Tongue (tissue), 2 donors: ENCODE results near the gene ERCC2. TPM values are rescaled to one million over a fixed set of nuclear protein-coding genes. Genes with fewer than 3 reads are reported as not detected.
"Not testable (repeated sequence)": the region's sequence is repeated elsewhere in the genome, so short reads cannot be mapped to it uniquely, and the experiment has no call there.

Experiments used
- DNase-seq: peaks from one replicate; pipeline ENCODE4 v3.0.0-alpha.2; 2015
- total RNA-seq: library from RNA; depleted of rRNA; stranded (reverse); fragments of >200 nt; gene quantifications from one replicate; pipeline ENCODE4 v1.2.3, GENCODE V29; 2014

Gene ERCC2
- total RNA-seq, 1 donor from 2014 or later = 6.2 TPM

DNA sequence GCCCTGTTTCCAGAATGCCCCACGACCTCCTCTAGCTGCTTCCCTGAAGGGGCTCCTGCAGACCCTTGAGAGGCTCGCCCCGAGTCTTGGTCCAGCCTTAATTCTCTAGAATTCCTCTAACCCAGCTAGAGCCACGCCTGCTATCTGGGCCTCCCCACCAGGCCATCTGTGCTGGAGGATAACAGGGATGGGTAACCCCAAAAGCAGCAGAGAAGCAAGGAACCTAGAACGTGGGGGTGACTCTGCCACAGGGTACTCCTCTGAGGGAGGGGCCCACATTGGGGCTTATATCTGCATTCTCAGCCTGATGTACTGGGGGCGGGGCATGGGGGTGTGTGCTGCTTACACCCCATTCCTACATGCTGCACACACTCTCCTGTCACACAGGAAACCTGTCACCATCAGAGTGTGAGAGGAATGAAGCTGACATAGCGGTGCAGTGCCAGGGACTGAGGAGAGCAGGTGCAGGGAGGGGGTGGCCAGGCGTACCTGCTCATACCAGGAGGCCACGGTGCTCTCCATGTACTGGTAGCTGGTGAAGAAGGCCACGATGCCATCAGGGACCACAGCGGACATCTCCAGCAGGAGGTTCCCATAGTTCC lies 16.0 kb downstream of the ERCC2 start:
- DNase-seq = no peak

DNA sequence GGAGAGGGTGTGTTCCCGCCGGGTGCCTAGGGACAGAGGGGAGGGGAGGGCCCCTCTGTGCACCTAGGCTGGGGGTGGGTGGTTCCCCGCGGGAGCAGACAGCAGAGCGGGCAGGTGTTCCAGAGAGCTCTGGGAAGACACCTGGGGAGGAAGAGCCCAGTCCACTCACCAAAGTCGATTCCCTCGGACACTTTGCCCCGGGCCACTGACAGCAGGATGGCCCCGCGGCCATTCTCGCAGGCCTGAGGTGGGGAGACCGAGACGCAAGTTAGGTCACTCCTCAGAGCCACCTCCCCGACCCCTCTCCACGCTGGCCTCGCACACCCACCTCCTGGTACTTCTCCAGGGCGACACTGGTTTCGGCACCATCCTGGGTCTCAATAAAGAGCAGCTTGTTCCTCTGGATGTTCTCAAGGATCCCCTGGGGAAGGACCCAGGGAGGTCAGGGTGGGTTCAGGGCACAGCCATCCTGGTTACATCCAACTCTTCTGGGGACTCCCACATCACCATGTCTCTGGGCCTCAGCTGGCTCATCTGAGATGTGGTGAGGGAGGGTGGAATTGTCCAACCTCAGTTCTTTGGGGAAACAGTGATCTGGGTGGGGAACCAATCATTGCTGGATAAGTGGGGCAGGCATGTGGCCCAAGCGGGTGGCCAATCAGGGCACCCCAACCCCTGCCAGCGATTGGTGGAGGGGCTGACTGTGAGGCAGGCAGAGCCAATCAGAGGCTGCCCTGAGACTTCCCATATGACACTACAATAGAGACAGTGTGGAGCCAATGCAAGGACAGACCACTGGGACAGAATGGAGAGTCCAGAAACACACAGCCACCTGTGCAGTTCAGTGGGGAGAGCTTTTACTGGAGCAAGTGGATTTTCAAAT lies 17.2 kb downstream of the ERCC2 start:
- DNase-seq = no peak

DNA sequence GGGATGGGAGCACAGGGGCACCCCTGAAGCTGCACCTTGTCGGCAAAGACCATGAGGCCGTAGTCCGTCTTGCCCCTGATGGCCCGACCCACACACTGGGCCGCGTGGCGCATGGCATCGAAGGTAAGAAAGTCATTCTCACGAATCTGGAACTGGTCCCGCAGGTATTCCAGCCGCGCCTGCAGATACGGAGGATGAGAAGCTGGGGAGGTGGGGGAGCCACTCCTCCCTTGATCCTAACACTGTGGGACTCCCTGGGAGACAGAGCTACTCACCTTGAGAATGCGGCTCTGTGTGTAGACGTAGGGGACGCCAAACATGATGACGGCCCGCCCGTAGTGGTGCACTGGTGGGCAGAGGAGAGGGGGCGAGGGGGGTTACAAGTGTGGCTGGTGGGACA lies 17.9 kb downstream of the ERCC2 start:
- DNase-seq = no peak

DNA sequence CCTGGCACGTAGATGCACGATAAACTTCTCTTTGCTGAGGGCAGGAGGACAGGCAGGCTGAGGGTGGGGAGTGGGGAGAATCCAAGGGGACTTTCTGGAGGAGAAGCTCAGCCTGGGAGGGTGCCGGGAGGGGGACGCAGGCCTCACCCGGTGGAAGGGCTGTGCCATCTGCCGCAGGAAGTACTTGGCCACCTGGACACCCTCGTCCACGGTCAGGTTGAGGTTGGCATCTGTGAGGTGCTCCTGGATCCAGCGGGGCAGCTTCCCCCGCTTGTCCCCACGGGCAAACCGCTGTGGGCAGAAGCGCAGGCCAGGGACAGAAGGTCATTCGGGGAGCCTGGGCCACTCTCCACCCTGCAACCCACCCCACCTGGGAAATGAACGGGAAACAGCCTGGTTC lies 18.3 kb downstream of the ERCC2 start:
- DNase-seq = no peak

GRCh38 chr19:45351401-45351952 lies 18.9 kb downstream of the ERCC2 start:
- DNase-seq = no peak

DNA sequence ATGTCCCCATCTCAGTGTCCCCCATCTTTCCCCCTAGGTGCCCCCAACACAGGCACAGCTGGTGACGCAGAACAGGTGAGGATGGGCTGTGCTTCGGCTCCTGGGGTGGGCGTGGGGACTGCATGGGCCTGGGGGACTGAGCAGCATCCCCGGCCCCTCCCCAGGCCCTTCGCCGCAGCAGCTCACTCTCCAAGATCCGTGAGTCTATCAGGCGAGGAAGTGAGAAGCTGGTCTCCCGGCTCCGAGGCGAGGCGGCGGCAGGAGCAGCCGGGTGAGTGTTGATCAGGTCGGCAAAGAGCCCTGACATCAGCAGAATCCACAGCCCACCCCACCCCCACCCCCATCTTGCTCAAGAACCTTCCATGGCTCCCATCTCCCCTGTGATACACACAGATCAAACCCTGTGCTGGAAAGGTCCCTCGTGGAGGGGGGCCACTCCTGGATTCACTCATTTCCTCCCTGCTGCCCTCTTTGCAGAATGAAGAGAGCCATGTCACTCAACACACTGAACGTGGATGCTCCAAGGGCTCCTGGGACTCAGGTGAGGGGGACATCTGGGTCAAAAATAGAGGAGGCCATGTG lies 19.8 kb downstream of the ERCC2 start:
- no peak for DNase-seq

GRCh38 chr19:45349430-45349941 lies 20.9 kb downstream of the ERCC2 start:
- no peak for DNase-seq

GRCh38 chr19:45349126-45349415 lies 21.3 kb downstream of the ERCC2 start:
- no peak for DNase-seq

GRCh38 chr19:45348367-45349125 lies 21.8 kb downstream of the ERCC2 start:
- DNase-seq = no peak

DNA sequence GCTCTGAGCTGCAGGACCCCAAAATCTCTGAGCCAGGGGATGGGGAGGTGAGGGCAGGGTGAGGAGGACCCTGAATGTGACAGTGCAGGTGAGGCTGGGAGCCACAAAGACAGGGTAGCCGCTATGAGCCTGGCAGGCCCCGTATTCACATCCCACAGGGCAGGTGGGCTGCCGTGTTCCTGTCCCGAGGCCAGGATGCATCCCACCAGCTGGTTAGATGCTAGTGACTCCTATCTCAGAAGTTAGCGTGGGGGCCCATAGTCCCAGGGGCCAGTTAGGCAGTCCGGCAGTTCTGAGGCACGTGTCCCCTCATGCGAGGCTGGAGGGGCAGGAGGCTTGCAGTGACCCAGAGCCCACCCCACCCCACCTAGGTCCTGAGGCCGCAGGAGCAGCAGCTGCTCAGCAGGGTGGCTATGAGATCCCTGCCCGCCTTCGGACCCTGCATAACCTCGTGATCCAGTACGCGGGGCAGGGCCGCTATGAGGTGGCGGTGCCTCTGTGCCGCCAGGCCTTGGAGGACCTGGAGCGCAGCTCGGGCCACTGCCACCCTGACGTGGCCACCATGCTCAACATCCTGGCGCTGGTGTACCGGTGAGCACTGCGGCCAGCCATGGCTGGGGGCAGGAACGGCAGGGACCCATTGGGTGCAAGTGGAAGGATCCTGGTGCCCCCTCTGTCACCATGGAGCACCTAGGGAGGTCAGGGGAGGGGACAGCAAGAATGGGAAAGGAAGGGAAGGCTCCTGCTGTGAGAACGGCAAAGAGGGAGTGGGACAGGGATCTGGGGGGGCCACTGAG lies 22.6 kb downstream of the ERCC2 start:
- no peak for DNase-seq

DNA sequence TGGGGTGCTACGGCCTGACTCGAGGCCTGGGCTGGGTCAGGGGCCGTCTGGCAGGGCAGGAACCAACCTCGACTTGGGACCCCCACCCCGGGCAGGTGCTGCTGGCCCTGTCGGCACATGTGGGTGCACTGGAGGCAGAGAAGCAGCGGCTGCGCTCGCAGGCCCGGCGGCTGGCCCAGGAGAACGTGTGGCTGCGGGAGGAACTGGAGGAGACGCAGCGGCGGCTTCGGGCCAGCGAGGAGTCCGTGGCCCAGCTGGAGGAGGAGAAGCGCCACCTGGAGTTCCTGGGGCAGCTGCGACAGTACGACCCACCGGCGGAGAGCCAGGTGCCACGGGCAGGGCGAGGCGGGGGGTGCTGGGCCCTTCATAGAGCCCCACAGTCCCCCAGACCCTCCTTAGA lies 23.9 kb downstream of the ERCC2 start:
- no peak for DNase-seq

DNA sequence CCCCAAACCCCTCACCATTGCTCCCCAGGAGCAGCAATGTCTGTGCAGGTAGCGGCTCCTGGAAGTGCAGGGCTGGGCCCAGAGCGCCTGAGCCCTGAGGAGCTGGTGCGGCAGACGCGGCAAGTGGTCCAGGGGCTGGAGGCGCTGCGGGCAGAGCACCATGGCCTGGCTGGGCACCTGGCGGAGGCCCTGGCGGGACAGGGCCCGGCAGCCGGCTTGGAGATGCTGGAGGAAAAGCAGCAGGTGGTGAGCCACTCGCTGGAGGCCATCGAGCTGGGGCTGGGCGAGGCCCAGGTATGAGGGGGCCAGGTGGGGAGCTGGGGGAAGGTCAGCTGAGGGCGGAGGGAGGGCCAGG lies 24.9 kb downstream of the ERCC2 start:
- DNase-seq = no peak

DNA sequence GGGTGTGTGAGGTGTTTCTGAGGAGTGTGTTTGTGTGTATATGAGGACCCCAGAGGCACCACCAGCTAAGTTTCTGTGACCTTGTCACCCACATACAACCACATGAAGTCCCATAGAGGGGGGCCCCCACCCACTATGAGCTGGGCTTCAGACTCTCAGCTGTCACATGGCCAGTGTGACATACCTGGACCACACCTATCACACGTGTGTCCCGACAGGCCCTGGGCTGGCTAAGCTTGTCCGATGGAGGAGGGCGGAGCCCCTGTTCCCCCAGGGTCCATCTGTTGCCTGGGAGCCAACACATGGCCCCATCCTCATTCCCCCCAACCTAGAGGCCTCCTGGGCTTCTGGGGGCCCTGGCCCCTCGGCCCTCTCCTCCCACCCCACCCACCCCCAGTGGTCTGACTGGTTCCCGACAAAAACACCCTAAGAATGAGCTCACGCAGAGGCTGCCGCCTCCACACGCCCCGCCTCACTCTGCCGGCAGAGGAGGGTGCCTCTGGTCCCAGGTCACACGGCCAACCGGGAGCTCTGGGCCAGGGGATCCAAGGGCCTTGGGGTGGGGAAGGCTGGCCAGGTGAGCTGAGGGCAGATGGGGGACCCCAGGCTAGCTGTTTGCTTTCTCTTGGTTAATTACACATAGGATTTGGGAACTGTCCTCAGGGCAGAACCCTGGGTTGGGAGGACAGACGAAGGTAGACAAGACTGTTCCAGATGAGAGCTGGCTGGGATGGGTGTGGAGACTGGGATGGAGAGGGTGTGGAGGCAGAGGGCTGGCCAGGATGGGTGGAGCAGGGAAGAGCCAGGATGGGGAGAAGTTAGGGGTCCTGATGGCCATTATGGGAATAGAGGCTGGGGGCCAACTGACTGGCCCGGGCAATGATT lies 25.5 kb downstream of the ERCC2 start:
- peak; percentile 45 for DNase-seq

- DNase-seq = no peak
Observed at GRCh38 chr19:45342911-45343310, 27.5 kb downstream of the ERCC2 start.

GRCh38 chr19:45340899-45341453 lies 29.4 kb downstream of the ERCC2 start:
- DNase-seq = no peak

DNA sequence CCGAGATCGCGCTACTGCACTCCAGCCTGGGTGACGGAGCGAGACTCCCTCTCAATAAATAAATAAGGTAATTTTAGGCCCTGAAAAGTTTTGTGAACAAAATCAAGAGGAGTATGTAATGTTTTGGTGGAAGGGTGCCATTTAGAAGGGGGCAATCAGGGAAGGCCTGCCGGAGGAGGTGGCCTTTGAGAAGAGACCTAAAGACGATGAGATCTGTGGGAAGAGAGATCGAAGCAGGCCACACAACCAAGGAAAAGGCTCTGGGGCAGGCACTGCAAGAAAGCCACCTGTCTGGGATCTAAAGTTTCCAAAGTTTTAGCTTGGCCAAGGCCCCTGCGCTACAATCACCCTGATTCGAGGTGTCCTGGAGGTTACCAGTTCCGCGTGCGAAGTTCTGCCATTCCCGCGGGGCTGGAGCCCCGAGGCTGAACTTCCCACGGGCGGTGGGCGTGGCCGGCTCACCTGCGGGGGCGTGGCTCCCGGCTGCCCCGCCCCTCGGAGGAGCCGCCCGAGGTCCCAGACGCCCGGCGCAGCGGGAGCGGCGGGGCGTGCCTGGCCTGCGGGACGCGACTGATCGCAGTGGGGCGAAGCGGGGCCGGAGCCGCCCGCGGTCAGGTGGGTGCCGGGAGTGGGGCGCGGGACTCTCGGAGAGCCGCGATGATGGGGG lies 30.0 kb downstream of the ERCC2 start, which contains the start of gene KLC3:
Gene KLC3, plus strand, starts transcription at position 519 of the 667 bp plus-strand sequence. CDS start 4,792 bp downstream, outside the sequence.
- no peak for DNase-seq

DNA sequence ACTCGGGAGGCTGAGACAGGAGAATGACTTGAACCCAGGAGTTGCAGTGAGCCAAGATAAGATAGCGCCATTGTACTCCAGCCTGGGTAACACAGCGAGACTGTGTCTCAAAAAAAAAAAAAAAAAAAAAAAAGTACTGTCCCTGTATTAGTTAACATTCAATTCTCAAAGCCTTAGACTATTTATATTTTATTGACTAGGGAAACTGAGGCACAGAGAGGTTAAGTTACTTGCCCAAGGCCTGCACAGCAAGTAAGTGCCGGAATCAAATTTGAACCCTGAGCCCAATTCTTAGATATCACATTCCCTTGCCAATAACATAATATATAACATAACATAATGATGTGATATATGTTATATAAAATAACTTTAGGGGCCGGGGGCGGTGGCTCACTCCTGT lies 30.7 kb downstream of the ERCC2 start:
- DNase-seq = no peak

DNA sequence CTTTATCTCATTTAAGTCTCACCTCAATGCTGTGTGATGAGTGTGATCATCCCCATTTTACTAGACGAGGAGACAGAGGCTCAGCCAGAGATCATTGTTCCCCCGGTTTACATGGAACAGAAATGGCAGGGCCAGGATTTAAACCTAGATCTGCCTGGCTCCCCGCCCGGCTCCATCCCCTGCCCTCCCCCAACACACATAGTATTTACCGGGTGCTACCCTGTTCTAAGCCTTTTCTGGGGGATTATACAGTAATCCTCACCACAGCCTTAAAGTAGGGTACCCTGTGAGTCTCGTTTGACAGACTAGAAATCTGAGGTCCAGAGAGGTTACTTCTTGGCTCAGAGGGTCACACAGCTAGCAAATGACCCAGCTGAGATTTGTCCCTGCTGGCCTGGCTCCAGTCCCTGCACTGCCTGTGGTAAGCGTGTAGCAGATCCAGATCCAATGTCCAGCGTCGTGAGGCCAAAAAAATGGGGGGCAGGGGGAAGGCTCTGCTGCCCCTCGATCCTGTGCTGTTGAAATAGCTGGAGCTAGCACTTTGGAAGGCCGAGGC lies 33.6 kb downstream of the ERCC2 start:
- DNase-seq = no peak

GRCh38 chr19:45334881-45335280 lies 35.5 kb downstream of the ERCC2 start:
- not testable (repeated sequence) for DNase-seq
